GM12801 (cell line): Measurements from ENCODE around the gene ENDOV.

Experiments used
- TF ChIP-seq, protein P1 (sequence below): IDR thresholded peaks from one replicate; pipeline ENCODE4 v1.5.1; 2011; ENCODE audit warnings: control low read depth; ENCODE audit not compliant: insufficient read length; ENCODE audit errors: extremely low read depth

ENDOV gene

DNA sequence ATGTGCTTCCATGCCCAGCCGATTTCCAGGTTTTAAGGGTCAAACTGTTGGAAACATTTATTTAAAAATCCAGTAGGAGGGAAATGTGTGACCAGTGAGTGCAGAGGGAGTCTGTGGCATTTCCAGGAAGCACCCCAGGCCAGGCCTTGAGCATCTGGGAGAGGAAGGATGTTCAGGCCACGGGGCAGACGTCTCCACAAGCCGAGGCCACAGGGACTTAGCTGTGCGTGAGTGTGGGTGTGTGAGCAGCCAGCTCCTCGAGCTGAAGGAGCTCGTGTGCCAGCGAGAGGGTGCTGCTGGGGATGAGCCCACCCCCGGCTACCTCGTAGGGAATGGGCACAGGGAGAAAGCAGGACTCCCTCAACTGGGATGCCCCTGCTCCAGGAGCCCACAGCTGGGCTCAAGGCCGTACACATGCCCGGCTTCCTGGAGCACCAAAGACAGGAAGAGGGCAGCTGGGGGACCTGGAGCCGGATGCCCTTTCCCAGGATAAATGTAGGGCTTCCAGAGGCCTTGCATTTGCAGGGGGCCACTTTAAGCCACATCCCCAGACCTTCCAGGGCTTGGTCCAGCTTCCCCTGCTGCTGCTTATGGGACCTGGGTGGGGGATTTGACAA is 48.9 kb downstream of the ENDOV start:
- TF ChIP-seq, protein P1, sequence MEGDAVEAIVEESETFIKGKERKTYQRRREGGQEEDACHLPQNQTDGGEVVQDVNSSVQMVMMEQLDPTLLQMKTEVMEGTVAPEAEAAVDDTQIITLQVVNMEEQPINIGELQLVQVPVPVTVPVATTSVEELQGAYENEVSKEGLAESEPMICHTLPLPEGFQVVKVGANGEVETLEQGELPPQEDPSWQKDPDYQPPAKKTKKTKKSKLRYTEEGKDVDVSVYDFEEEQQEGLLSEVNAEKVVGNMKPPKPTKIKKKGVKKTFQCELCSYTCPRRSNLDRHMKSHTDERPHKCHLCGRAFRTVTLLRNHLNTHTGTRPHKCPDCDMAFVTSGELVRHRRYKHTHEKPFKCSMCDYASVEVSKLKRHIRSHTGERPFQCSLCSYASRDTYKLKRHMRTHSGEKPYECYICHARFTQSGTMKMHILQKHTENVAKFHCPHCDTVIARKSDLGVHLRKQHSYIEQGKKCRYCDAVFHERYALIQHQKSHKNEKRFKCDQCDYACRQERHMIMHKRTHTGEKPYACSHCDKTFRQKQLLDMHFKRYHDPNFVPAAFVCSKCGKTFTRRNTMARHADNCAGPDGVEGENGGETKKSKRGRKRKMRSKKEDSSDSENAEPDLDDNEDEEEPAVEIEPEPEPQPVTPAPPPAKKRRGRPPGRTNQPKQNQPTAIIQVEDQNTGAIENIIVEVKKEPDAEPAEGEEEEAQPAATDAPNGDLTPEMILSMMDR = no peak

DNA sequence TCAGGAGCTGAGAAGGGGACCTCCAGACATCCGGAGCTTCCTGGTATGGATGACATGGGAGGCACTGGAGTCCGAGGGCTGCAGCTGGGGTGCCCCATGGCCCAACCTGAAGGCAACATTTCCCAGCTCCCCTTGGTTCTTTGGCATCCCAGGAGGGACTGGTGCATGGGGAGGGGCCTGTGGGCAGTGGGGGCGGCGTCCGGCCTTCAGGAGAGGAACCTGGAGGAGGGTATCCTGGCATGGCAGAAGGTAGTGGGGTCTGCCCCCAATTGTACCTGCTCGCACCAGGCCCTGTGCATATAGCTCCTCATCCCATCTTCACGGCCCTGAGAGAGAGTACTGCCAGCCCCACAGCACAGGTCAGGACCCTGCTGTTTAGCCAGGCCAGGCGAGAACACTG is 49.5 kb downstream of the ENDOV start:
- TF ChIP-seq, protein P1 = no peak

DNA sequence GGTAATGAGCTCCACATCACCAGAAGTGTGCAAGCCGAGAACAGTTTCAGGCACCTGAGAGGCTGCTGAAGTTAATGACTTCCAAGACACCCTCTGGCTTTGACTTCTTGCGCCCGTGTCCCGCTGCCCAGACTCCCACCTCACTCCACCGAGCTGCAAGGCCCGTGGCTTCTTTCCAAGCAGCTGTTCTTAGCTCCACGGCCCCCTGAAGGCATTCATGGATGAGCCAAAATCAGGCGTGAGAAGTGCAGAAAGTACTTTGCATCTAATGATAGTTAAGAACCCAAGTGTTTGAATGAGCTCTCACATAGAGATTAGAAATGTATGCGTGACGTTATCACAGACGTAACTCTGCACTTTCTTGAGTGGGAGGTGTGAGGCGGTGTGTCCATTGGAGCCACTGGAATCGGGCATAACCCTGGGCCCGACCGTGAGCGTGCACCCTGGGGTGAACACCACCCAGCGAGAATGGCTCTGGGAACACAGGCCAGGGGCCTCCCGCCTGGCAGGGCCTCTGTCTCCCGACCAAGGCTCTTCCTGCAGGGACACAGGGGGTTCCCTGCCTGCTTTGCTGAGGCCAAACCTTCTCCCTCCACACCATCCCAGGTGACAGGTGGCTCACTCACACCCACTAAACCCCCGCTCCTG is 50.5 kb downstream of the ENDOV start:
- TF ChIP-seq, protein P1 = no peak

DNA sequence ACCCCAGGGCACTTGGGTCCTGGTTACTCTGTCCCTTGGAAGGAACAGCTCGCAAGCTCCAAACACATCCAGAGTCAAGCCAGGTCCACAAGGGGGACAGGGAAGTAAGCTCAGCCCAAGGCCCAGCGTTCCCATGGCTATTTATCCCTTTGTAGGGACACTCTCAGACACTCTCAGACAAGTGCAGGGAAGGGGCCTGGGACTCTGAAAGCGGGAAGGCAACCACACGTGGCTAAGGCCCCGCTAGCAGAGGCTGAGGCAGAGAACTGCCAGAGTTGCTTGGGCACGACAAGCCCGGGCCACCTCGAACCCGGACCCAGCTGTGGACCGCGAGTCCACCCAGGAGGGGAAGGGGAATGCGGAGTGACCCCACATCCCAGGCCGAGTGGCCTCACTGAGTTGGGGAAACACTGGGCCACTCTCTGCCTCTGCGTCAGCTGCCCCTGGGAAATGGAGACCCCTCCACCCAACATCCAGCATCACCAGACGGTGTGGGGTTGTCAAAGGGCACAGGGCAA is 51.3 kb downstream of the ENDOV start:
- TF ChIP-seq, protein P1 = no peak

DNA sequence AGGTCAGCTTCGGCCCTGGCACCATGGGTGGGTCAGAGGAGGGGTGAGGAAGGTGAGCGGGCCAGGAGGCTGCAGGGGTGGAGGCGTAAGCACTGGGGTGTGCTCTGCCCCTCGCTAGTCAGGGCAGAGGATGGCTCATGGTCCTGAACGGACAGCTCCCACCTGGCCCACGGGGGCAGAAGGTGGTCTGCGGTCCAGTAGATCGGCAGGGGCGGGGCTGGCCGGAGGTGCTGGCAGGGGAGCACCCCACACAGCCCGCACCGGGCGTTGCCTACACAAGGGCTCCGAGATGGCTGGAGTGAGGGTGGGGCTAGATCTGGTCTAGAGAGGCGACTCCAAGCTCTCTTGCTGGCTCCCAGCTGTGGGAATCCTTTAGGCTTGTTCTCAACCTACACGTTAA is 53.3 kb downstream of the ENDOV start:
- TF ChIP-seq, protein P1 = no peak

DNA sequence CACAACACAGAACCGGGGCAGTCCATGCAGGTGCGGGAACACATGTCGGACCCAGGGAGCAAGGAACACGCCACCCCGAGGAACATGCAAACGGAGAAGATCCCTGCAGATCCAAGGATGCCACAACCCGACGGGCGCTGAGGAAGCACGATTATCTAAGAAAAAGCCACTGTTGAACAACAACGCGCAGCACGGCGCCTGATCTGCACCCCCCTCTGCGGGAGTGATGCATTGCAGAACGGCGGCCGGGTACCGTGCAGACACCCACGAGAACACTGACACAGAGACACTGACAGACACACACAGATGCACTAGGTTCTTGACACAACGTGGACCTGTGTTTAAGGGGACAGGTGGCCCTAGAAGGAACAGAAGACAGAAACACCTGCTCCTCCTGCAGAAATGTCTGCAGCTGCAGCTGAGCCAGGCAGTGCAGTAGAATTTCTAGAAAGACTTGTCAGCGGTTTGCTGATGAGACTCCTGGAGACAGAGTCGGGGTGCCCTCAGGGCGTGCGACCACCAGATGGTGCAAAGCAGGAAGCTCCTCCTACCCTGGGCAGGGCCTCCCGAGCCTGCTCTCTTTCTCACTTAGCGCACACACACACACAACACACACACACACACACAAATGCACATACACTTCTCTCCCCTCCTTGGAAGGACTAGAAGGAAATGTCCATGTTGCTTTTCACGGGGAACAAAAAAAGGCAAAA is 54.0 kb downstream of the ENDOV start:
- TF ChIP-seq, protein P1 = no peak

DNA sequence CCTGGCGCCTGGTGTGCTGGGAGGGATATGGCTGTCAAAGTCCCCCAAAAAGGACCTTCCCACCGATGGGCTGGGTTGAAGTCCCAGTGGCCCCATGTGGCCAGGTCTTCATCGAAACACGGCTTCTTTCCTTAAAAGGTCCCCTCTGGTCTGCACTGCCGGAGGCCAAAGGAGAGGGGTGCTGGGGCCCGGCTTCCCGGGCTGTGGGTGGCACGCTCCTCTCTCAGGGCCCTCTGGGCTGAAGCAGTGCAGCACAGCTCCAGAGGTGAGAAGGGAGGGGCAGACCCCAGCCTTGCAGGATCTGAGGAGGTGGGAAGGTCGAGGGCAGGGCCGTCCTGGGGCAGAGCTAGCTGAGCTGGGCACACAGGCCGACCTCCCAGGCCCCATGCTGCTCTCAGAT is 54.7 kb downstream of the ENDOV start:
- TF ChIP-seq, protein P1 = no peak
